ENCODE data around the gene OPRL1. TPM values are rescaled to one million over a fixed set of nuclear protein-coding genes. Genes with fewer than 3 reads are reported as not detected.

The OPRL1 gene
- total RNA-seq, 4 donors from 2014 or later = 0.34 to 0.91 (median 0.76) TPM; not detected in 1

- Histone ChIP-seq H3K27me3 (peaks cover 0 to 31% (median 0%) of the 10 kb centered on the region in 4 donors), H3K27ac (no peak overlapping the region), H3K36me3 (no peaks in the 10 kb centered on the region), H3K4me1 (no peaks in the 10 kb centered on the region), H3K9me3 (no peaks in the 10 kb centered on the region), H3K4me3 (no peak overlapping the region)
- TF ChIP-seq CTCF (IDR thresholded peaks at IDR 0.05) (no peak), POLR2A (IDR thresholded peaks at IDR 0.05) (no peak)
- intact Hi-C loops (cut with DNase I) = no loop called here
- DNase-seq = no peak
- 76 to 85% methylated on average over 4 of the region's 10 CpGs for WGBS, 2 donors
These were observed 30.7 kb downstream of the OPRL1 start for GRCh38 chr20:64110411-64111068.

- H3K4me3 ChIP-seq = no peak overlapping the region
- intact Hi-C loops (cut with DNase I) = no loop called here
- no peaks in the 10 kb centered on the region for H3K9me3 ChIP-seq
- H3K36me3 ChIP-seq = no peaks in the 10 kb centered on the region
- TF ChIP-seq CTCF (IDR thresholded peaks at IDR 0.05) (no peak), POLR2A (IDR thresholded peaks at IDR 0.05) (no peak)
- 54 to 71% methylated on average over 9 to 14 of the region's 19 CpGs for WGBS, 2 donors
- H3K27ac ChIP-seq = no peak overlapping the region
- peaks cover 0 to 23% (median 0%) of the 10 kb centered on the region in 4 donors for H3K27me3 ChIP-seq
- H3K4me1 ChIP-seq = no peaks in the 10 kb centered on the region
- no peak for DNase-seq
These were observed 32.2 kb downstream of the OPRL1 start for GRCh38 chr20:64111841-64112641.

- intact Hi-C loops (cut with DNase I) = no loop called here
- H3K9me3 ChIP-seq = no peaks in the 10 kb centered on the region
- no peak overlapping the region for H3K4me3 ChIP-seq
- 66 to 100% methylated on average over 2 to 9 of the region's 18 CpGs for WGBS, 2 donors
- TF ChIP-seq CTCF (IDR thresholded peaks at IDR 0.05) (no peak), POLR2A (IDR thresholded peaks at IDR 0.05) (no peak)
- no peaks in the 10 kb centered on the region for H3K36me3 ChIP-seq
- no peak for DNase-seq
- H3K27me3 ChIP-seq = peaks cover 0 to 16% (median 0%) of the 10 kb centered on the region in 4 donors
- no peak overlapping the region for H3K27ac ChIP-seq
- H3K4me1 ChIP-seq = no peaks in the 10 kb centered on the region
These were observed 33.0 kb downstream of the OPRL1 start for GRCh38 chr20:64112691-64113443.

- Histone ChIP-seq H3K27me3 (peaks cover 0 to 11% (median 0%) of the 10 kb centered on the region in 4 donors), H3K36me3 (no peaks in the 10 kb centered on the region), H3K27ac (no peak overlapping the region), H3K9me3 (no peaks in the 10 kb centered on the region), H3K4me1 (no peaks in the 10 kb centered on the region), H3K4me3 (no peak overlapping the region)
- intact Hi-C loops (cut with DNase I) = no loop called here
- WGBS, 2 donors = 56% methylated on average over 3 of the region's 6 CpGs; no CpG with 5 or more reads in 1 of the 2 donors
- TF ChIP-seq POLR2A (IDR thresholded peaks at IDR 0.05) (no peak), CTCF (IDR thresholded peaks at IDR 0.05) (no peak)
- no peak for DNase-seq
These were observed 33.5 kb downstream of the OPRL1 start for GRCh38 chr20:64113444-64113775.

Data from esophagus squamous epithelium (tissue), 5 donors.